ENCODE data around the gene PXDC1.

PXDC1 gene, protein sequence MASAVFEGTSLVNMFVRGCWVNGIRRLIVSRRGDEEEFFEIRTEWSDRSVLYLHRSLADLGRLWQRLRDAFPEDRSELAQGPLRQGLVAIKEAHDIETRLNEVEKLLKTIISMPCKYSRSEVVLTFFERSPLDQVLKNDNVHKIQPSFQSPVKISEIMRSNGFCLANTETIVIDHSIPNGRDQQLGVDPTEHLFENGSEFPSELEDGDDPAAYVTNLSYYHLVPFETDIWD

DNA sequence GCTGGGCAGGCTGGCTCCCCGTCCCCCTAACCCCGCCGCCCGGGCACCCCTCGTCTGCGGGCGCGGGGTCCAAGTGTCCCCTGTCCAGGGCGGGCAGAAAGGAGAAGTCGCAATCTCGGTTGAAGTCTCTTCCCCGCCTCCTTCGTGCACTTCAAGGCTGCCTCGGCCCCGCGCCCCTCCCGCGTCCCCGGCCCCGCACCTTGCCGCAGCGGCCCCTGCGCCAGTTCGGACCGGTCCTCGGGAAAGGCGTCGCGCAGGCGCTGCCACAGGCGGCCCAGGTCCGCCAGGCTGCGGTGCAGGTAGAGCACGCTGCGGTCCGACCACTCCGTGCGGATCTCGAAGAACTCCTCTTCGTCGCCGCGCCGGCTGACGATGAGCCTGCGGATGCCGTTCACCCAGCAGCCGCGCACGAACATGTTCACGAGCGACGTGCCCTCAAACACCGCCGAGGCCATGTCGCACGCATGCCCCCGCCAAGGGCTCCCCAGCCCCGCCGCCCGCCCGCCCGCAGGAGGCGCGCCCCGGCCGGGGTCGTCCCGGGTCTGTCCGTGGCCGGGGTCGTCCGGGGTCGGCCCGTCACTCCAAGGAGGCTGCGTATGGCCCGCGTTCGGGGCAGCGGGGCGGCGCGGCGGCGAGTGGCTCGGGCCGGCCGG, at the start of gene PXDC1:
TSS of gene PXDC1 (minus strand) at position 637 of the 653 bp plus-strand sequence. CDS start at position 455, 182 bp downstream.
- no peak for DNase-seq

DNA sequence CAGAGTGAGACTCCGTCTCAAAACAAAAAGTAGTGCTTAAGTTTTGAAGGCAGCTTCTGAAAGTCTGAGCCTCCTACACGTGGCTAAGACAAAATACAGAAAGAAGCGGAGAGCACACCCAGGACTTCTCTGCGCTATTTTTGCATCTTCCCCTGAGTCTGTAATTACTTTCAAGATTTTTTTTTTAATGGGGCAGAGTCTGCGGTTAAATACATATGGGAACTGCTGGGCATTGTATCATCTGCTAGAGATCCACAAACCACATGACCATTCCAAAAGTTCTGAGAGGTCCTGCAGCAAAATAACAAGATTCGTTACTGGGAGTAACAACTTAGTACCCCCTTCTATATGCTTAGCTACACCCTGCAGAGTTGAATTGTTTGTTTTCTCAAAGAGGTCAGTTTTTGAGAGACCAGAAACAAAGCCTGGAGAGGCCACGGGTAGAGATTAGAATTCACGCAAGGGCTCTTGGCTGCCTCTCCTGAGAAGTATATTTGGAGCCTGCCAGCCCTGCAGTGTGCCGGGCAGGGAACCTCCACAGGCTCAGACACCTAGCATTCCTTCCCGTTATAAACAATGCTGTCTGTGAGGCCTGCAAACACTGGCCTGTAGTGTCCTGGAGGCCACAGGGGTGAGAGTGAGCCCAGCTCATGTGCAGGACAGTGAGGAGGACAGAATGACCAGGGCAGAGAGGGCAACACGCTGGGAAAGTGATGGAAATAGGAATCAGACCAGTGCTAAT, 49.5 kb upstream of the PXDC1 start:
- DNase-seq, result no peak

- DNase-seq, result no peak
These were observed 48.2 kb upstream of the PXDC1 start for GRCh38 chr6:3799719-3800118.

GRCh38 chr6:3798055-3798919, 46.8 kb upstream of the PXDC1 start:
- DNase-seq, result no peak

DNA sequence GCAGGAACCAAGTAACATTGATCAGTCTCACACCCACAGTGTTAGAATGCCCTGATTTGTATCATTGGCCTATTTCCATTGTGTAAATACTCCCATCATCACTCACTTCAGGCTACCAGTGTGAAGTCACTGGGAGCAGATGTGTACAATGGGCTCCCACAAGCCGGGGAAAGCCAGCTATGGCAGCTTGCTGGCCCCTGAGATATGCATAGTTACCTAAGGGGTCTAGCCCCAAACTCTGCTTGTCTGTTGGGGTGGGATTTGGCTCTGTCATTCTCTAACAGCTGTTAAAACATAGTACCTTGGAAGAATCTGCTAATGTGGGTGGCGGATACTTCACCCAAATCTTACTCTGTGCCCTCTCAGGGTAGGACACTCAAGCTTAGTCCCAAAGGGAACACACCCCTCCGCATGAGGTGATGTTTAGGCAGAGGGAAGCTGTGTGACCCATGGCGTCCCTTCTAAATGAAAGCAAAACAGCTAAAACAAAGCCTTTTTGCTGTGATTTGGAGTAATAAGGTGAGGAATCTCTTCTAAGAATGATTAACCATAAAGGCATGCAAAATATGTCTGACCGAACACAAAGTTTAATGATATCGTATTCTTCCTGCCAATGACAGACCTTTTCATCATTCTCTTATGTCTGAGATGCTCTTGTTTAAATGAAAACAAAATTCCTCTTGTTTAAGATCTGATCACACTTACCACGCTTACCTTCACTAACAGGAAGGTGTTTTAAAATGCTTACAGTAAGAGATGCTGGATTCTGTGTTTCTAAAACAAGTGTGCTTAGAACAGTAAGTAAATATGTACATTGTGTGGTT, 45.9 kb upstream of the PXDC1 start:
- no peak for DNase-seq

DNA sequence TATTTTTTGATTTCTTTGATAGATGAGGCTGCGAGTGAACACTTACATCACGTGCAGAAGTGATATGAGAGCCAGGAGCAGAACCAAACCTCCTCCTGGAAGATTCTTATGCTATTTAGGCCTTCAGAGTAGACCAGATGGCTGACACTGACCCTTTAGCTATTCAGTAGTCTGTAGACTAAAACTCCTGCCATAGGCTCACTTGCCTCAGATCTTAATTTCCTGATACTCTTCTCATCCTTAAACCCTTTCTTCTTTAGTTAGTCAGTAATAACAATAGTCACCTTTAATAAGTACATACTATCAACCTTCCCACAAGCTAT, 45.2 kb upstream of the PXDC1 start:
- DNase-seq, result no peak

- no peak for DNase-seq
These were observed 44.6 kb upstream of the PXDC1 start for GRCh38 chr6:3795836-3796718.

DNA sequence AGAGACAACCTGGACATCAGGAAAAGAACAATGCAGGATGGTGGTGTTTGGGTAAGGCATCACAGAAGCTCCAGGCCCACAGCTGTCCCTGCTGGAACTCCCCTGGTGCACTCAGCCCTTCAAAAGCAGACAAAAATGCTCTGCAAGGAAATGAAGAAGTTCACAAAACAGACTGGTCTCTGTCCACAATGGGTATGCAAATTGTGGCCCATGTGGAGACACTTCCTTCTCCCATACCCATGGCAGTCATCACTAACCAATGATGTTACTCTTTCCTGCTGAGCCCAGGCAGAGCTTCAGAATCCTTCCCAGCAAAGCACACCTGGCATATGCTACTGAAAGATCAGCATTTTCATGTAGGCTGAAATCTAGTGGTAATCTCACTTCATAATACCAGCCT, 42.6 kb upstream of the PXDC1 start:
- no peak for DNase-seq

DNA sequence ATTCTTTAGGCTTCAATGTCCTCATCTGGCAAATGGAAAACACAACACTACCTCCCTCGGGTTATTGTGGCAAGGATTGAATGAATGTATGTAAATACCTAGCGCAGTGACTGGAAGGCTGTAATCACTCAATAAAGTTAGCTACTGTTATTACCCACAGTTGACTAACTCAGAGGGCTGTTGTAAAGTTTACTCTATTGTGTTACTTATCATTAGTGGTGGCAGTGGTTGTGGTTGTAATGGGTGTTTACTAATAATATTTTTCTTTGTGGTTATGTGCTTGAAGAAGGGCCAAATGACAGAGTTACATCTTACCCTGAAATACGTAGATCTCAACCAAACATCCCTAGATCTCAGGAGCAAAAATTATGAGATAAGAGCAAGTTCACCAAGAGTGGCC, 42.0 kb upstream of the PXDC1 start:
- DNase-seq, result no peak

GRCh38 chr6:3791526-3792203, 40.2 kb upstream of the PXDC1 start:
- DNase-seq, result no peak

GRCh38 chr6:3789896-3790558, 38.5 kb upstream of the PXDC1 start:
- DNase-seq, result no peak

DNA sequence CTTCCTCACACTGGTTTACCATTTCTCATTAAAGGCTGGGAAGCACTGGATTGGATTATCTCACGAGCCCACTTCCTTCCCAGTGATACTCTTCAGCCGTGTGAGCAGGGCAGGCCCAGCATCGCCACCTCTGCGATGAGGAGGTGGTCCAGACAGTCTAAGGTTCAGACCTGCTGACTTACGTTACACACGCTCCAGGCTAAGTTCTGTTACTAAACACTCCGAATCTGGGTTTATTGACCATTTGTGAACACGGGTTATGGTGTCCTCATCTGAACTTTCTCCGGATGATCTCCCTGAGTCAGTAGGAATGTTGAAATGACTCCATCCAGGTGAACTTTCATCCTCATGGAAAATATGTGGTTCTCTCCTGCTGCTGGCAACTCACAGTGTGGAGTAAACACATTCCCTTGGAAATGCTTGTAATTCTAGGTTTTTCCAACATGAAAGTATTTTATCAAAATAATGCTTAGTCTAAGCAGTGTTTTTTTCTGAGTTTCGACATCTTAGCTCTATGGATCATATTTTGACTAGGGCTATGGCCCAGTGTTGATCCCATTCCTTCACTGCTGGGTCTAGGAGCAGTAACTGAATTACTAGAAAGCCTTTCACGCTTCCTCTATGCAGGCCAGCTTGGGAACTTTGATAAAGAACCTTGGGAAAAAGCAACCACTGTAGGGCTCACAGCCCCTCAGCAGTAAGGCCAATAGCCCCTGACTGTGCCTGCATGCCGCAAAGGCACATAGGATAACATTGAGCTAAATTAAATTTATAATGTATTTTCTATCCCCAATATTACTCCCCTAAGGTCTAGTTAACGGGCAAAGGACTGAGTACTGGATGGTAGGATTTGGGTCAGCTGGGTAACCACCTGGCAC, 37.7 kb upstream of the PXDC1 start:
- no peak for DNase-seq

GRCh38 chr6:3788408-3789017, 37.0 kb upstream of the PXDC1 start:
- DNase-seq, result no peak

GRCh38 chr6:3786141-3786540, 34.6 kb upstream of the PXDC1 start:
- no peak for DNase-seq

DNA sequence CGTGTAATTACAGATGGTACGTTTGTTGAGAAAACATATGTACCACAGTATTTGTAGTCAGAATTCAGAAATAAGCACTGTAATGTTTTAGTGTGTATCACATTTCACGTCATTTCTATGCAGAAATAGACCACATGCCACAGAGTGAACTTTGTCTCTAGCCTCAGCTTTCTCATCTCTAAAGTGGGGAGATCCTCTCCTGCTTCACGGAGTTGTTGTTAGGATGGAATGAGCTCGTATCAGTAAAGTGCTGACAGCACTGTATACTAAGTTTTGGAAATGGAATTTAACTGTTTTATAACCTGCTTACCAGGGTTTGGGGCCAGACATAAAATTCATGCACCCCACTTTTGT, 34.2 kb upstream of the PXDC1 start:
- no peak for DNase-seq

GRCh38 chr6:3784885-3785744, 33.6 kb upstream of the PXDC1 start:
- no peak for DNase-seq

- no peak for DNase-seq
These were observed 32.9 kb upstream of the PXDC1 start for GRCh38 chr6:3784423-3784822.
